Aorta (tissue), 5 donors: Measurements from ENCODE around the gene H2BK1. TPM values are rescaled to one million over a fixed set of nuclear protein-coding genes. Genes with fewer than 3 reads are reported as not detected.

Experiments used
- ATAC-seq: fragments of 200-7000 bp; cut with Tn5 transposase; one replicate; pipeline ENCODE4 v1.9.1; 2022; ENCODE audit warnings: moderate library complexity; ENCODE audit not compliant: low FRiP score
- DNase-seq, 2 donors: peaks; one replicate each; pipeline ENCODE4 v3.0.0-alpha.2; 2020
- H3K27ac ChIP-seq, 2 donors: one replicate each; pipeline ENCODE4 v1.5.1; 2013; ENCODE audit warnings: low read length in 2 of 2, mild to moderate bottlenecking in 2 of 2, moderate library complexity in 2 of 2, control low read depth in 1 of 2, inconsistent platforms in 1 of 2, low read depth in 1 of 2
- H3K27me3 ChIP-seq, 2 donors: one replicate each; pipeline ENCODE4 v1.6.1; 2013; ENCODE audit warnings: control low read depth in 1 of 2, low read length in 1 of 2, mild to moderate bottlenecking in 1 of 2, moderate library complexity in 1 of 2; ENCODE audit not compliant: insufficient read depth in 2 of 2, control insufficient read depth in 1 of 2
- H3K36me3 ChIP-seq, 2 donors: one replicate each; pipeline ENCODE4 v1.6.1; 2013; ENCODE audit warnings: control low read depth in 1 of 2, low read length in 1 of 2, mild to moderate bottlenecking in 1 of 2; ENCODE audit not compliant: insufficient read depth in 2 of 2, control insufficient read depth in 1 of 2
- H3K4me1 ChIP-seq, 2 donors: one replicate each; pipeline ENCODE4 v1.6.1; 2013; ENCODE audit warnings: low read length in 2 of 2, control low read depth in 1 of 2, mild to moderate bottlenecking in 1 of 2, moderate library complexity in 1 of 2; ENCODE audit not compliant: insufficient read depth in 2 of 2, control insufficient read depth in 1 of 2
- H3K4me3 ChIP-seq, 2 donors: one replicate each; pipeline ENCODE4 v1.5.1; 2013; ENCODE audit warnings: low read length in 2 of 2, control low read depth in 1 of 2, mild to moderate bottlenecking in 1 of 2
- H3K9me3 ChIP-seq: one replicate; pipeline ENCODE4 v1.6.1; 2013; ENCODE audit warnings: mild to moderate bottlenecking, low read length; ENCODE audit not compliant: control insufficient read depth
- WGBS, 2 donors: extraction: QIAGEN DNeasy Blood & Tissue Kit; methylation state at CpG; one replicate each; pipeline ENCODE4 v1.1.7; 2013; 5-methylcytosine and 5-hydroxymethylcytosine counted together
- intact Hi-C, 2 donors: fragments of 100-400 bp; cut with DNase I; formaldehyde crosslinking; loops; one replicate each; pipeline versions ENCODE4 v1.14.2 to v1.15.0; 2022
- polyA plus RNA-seq, 2 donors: library from polyadenylated mRNA; stranded (reverse); fragments of 200-250 nt; gene quantifications; one replicate each; pipeline ENCODE4 v1.2.3, GENCODE V29; 2013
- total RNA-seq, 2 donors: library from RNA; stranded (reverse); fragmentation: NEBNext Ultra II Directional; extraction: Animal tissue kit (Norgen Biotek cat#: 25700); gene quantifications; one replicate each; pipeline ENCODE4 v1.2.1, GENCODE V29; 2021
- donor health status: healthy with polysubstance abuse.
- donor health status: Bipolar disorder and iron deficiency.
- donor health status: DM: no; HTN: no; CAD: no.
- donor health status: DM: no; HTN: no; CAD: no.
- donor health status: DM: yes; HTN: yes; CAD: no.

Gene H2BK1
- total and polyA plus RNA-seq, 4 donors = 2.2 TPM; not detected in 3

GRCh38 chr7:151246851-151247580 is 36.7 kb upstream of the H2BK1 start:
- Histone ChIP-seq H3K4me1 (no peaks in the 10 kb centered on the region), H3K4me3 (peak overlapping the region in 1 of 2 donors; percentile 7), H3K27ac (peak overlapping the region; percentile 58 to 73), H3K27me3 (no peaks in the 10 kb centered on the region), H3K36me3 (no peaks in the 10 kb centered on the region), H3K9me3 (no peaks in the 10 kb centered on the region)
- no peak for ATAC-seq
- DNase-seq = peak in 1 of 2 donors; percentile 42
- intact Hi-C loops = loop anchor here in 1 of 2 donors (5.0 to 10.0 kb wide), 2 partner anchors 165 to 508 kb away; partner anchors contain the start of genes FASTK and TMUB1
- 12 to 18% methylated on average over 4 of the region's 4 CpGs for WGBS, 2 donors

- H3K9me3 ChIP-seq = no peaks in the 10 kb centered on the region
- 21 to 26% methylated on average over 13 of the region's 13 CpGs for WGBS, 2 donors
- no peak overlapping the region for H3K4me3 ChIP-seq
- no peaks in the 10 kb centered on the region for H3K4me1 ChIP-seq
- H3K36me3 ChIP-seq = peaks cover 0 to 3% of the 10 kb centered on the region in 2 donors
- intact Hi-C loops = loop anchor here in 1 of 2 donors (5.0 to 10.0 kb wide), 2 partner anchors 164 to 509 kb away; partner anchors contain the start of genes FASTK and TMUB1
- H3K27me3 ChIP-seq = no peaks in the 10 kb centered on the region
- peak overlapping the region; percentile 58 to 73 for H3K27ac ChIP-seq
- DNase-seq (peak in 1 of 2 donors; percentile 42), ATAC-seq (no peak)
Measured at GRCh38 chr7:151246102-151246850, 36.0 kb upstream of the H2BK1 start.

GRCh38 chr7:151245360-151246101 is 35.2 kb upstream of the H2BK1 start:
- no peak overlapping the region for H3K27ac ChIP-seq
- intact Hi-C loops = loop anchor here (2.0 to 10.0 kb wide), 3 partner anchors 57 to 509 kb away; partner anchors contain the start of genes FASTK (in 1 of the 2) and TMUB1 (in 1 of the 2)
- H3K27me3 ChIP-seq = no peaks in the 10 kb centered on the region
- H3K4me3 ChIP-seq = peak overlapping the region; percentile 16 to 25
- DNase-seq = peak; percentile 65 to 87
- ATAC-seq = peak; percentile 50
- no peaks in the 10 kb centered on the region for H3K4me1 ChIP-seq
- no peaks in the 10 kb centered on the region for H3K9me3 ChIP-seq
- peaks cover 0 to 3% of the 10 kb centered on the region in 2 donors for H3K36me3 ChIP-seq
- WGBS, 2 donors = 2 to 3% methylated on average over 42 to 60 of the region's 60 CpGs

GRCh38 chr7:151244841-151245346 is 34.6 kb upstream of the H2BK1 start:
- intact Hi-C loops = loop anchor here (1.0 to 10.0 kb wide), 4 partner anchors 58 to 510 kb away; partner anchors contain the start of genes FASTK (in 1 of the 2) and TMUB1 (in 1 of the 2)
- no peaks in the 10 kb centered on the region for H3K4me1 ChIP-seq
- no peak overlapping the region for H3K27ac ChIP-seq
- no peaks in the 10 kb centered on the region for H3K9me3 ChIP-seq
- WGBS, 2 donors = 8% methylated on average over 13 to 15 of the region's 15 CpGs
- no peak for ATAC-seq
- DNase-seq = peak in 1 of 2 donors; percentile 45
- no peaks in the 10 kb centered on the region for H3K27me3 ChIP-seq
- peaks cover 0 to 5% of the 10 kb centered on the region in 2 donors for H3K36me3 ChIP-seq
- peak overlapping the region in 1 of 2 donors; percentile 25 for H3K4me3 ChIP-seq

- ATAC-seq (no peak), DNase-seq (peak in 1 of 2 donors; percentile 79)
- intact Hi-C loops = loop anchor here (1.0 to 10.0 kb wide), 3 partner anchors 58 to 510 kb away; no protein-coding TSS in a partner anchor
- Histone ChIP-seq H3K4me1 (no peaks in the 10 kb centered on the region), H3K36me3 (peaks cover 0 to 5% of the 10 kb centered on the region in 2 donors), H3K4me3 (no peak overlapping the region), H3K9me3 (no peaks in the 10 kb centered on the region), H3K27ac (no peak overlapping the region), H3K27me3 (no peaks in the 10 kb centered on the region)
- 22 to 24% methylated on average over 10 of the region's 10 CpGs for WGBS, 2 donors
Measured at GRCh38 chr7:151244196-151244840, 34.0 kb upstream of the H2BK1 start.

GRCh38 chr7:151243408-151244195 is 33.3 kb upstream of the H2BK1 start:
- no peaks in the 10 kb centered on the region for H3K4me1 ChIP-seq
- H3K4me3 ChIP-seq = no peak overlapping the region
- no peak overlapping the region for H3K27ac ChIP-seq
- intact Hi-C loops = loop anchor here (1.0 to 10.0 kb wide), 3 partner anchors 59 to 511 kb away; no protein-coding TSS in a partner anchor
- 60 to 71% methylated on average over 17 of the region's 17 CpGs for WGBS, 2 donors
- no peaks in the 10 kb centered on the region for H3K27me3 ChIP-seq
- no peaks in the 10 kb centered on the region for H3K9me3 ChIP-seq
- DNase-seq (peak; percentile 51 to 72), ATAC-seq (no peak)
- peaks cover 0 to 5% of the 10 kb centered on the region in 2 donors for H3K36me3 ChIP-seq

- no peaks in the 10 kb centered on the region for H3K9me3 ChIP-seq
- intact Hi-C loops = loop anchor here in 1 of 2 donors (10.0 kb wide), 1 partner anchor 512 kb away; no protein-coding TSS in a partner anchor
- H3K27ac ChIP-seq = no peak overlapping the region
- ATAC-seq (no peak), DNase-seq (peak in 1 of 2 donors; percentile 41)
- H3K4me1 ChIP-seq = no peaks in the 10 kb centered on the region
- 48 to 54% methylated on average over 2 of the region's 2 CpGs for WGBS, 2 donors
- no peak overlapping the region for H3K4me3 ChIP-seq
- no peaks in the 10 kb centered on the region for H3K27me3 ChIP-seq
- H3K36me3 ChIP-seq = peaks cover 0 to 5% of the 10 kb centered on the region in 2 donors
Measured at GRCh38 chr7:151243045-151243349, 32.7 kb upstream of the H2BK1 start.
